ENCODE measurements around the gene ISOC2. TPM values are rescaled to one million over a fixed set of nuclear protein-coding genes. Genes with fewer than 3 reads are reported as not detected.

ISOC2 gene, protein sequence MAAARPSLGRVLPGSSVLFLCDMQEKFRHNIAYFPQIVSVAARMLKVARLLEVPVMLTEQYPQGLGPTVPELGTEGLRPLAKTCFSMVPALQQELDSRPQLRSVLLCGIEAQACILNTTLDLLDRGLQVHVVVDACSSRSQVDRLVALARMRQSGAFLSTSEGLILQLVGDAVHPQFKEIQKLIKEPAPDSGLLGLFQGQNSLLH
- total RNA-seq: 33.2 and 33.3 TPM in 2 replicates

DNA sequence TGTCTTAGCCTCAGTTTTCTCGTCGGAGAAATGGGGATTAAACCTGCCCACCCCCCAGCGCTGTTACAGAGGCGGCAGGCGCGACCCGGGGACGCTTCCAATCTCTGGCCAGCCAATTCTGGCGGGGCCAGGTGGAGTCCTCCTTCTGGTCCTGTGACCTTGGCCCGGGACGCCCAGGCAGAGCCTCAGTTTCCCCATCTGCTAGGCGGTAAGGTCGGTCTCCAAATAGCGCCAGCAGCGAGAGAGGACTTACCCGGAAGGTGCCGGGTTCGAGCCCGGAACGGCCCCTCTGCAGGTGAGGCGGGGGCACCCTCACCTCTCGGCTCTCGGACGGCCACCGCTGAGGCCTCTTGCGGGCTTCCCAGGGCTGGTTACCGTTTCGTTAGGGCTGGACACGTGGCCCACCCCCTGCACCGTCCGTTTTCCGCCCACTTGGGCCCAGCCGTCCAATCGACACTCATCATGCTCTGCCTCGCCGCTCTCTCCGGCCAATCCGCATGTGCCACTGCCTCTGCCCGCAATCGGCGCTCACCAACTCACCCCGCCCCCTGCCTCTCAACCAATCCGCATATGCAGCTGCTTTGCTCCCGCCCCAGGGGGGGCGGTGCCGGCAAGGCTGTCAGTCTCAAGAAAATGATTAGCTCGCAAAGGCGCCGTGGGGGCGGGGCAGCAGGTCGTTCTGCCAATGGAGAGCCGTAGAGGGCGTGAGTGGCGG, at the start of gene ISOC2:
ISOC2 (minus strand) TSS at position 384 of the 715 bp plus-strand sequence. CDS start 5,156 bp downstream, outside the sequence.
- FAIRE-seq (peak; percentile 91), DNase-seq (ENCODE audit: low read depth) (peak; percentile 97)
- peak within 1 kb of the TSS; percentile 93 for H3K4me3 ChIP-seq (ENCODE audit: low read depth, low read length)
- H3K36me3 ChIP-seq (ENCODE audit: control insufficient read depth, insufficient read depth, low read length): no peaks in the 10 kb centered on the region
- H3K27me3 ChIP-seq (ENCODE audit: control insufficient read depth, insufficient read depth, low read length): no peaks in the 10 kb centered on the region
- TF ChIP-seq CTCF (IDR thresholded peaks at IDR 0.05; ENCODE audit: insufficient read depth, low read length, severe bottlenecking): no peak

DNA sequence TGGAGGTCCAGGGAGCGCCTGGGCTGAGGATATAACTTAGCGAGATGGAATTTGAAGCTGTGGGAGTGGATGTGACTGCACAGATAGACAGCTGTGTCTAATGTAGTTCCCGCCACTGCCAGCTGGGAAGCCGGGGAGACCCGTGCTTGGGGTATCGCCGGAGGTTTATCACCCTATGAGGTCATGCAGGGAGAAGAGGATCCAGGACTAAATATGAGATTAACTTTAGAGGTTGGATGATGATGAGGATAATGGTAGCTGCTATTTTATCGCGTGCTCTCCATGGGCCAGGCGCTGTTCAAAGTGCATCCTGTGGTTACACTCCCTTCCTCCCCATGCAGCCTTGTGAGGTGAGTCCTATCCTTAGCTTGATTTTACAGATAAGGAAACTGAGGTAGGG, 46.7 kb upstream of the ISOC2 start:
- FAIRE-seq: no peak
- no peak for DNase-seq (ENCODE audit: low read depth)
- Histone ChIP-seq H3K27me3 (ENCODE audit: control insufficient read depth, insufficient read depth, low read length) (no peaks in the 10 kb centered on the region), H3K36me3 (ENCODE audit: control insufficient read depth, insufficient read depth, low read length) (no peaks in the 10 kb centered on the region), H3K4me3 (ENCODE audit: low read depth, low read length) (no peak overlapping the region)
- no peak for TF ChIP-seq CTCF (IDR thresholded peaks at IDR 0.05; ENCODE audit: insufficient read depth, low read length, severe bottlenecking)

DNA sequence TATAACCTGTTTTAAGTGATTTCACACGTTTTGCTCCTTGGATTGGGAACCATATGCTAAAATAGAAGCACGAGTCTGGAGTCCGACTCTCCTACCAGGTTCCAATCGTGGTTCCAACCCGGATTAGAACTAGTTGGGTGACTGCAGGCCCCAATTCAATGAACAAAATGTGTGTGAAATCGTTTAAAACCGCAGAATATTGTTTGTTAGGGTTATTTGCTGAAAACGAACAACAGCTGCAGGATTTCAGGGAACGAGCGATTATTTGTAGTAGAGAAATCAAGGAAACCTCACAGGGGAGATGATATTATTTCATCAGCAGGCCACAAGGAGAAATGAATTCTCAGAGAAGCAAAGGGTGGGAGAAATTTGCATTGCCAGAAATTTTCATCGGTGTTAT, 43.5 kb upstream of the ISOC2 start:
- FAIRE-seq (no peak), DNase-seq (ENCODE audit: low read depth) (no peak)
- no peak for TF ChIP-seq CTCF (IDR thresholded peaks at IDR 0.05; ENCODE audit: insufficient read depth, low read length, severe bottlenecking)
- H3K36me3 ChIP-seq (ENCODE audit: control insufficient read depth, insufficient read depth, low read length): no peaks in the 10 kb centered on the region
- H3K4me3 ChIP-seq (ENCODE audit: low read depth, low read length): no peak overlapping the region
- no peaks in the 10 kb centered on the region for H3K27me3 ChIP-seq (ENCODE audit: control insufficient read depth, insufficient read depth, low read length)

- H3K27me3 ChIP-seq (ENCODE audit: control insufficient read depth, insufficient read depth, low read length): no peaks in the 10 kb centered on the region
- FAIRE-seq (no peak), DNase-seq (ENCODE audit: low read depth) (no peak)
- H3K36me3 ChIP-seq (ENCODE audit: control insufficient read depth, insufficient read depth, low read length): no peaks in the 10 kb centered on the region
- no peak for TF ChIP-seq CTCF (IDR thresholded peaks at IDR 0.05; ENCODE audit: insufficient read depth, low read length, severe bottlenecking)
- no peak overlapping the region for H3K4me3 ChIP-seq (ENCODE audit: low read depth, low read length)
Measured at GRCh38 chr19:55504252-55504603, 42.8 kb upstream of the ISOC2 start.

GRCh38 chr19:55503502-55504251, 42.2 kb upstream of the ISOC2 start:
- peak; percentile 94 for TF ChIP-seq CTCF (IDR thresholded peaks at IDR 0.05; ENCODE audit: insufficient read depth, low read length, severe bottlenecking)
- Histone ChIP-seq H3K36me3 (ENCODE audit: control insufficient read depth, insufficient read depth, low read length) (no peaks in the 10 kb centered on the region), H3K27me3 (ENCODE audit: control insufficient read depth, insufficient read depth, low read length) (no peaks in the 10 kb centered on the region), H3K4me3 (ENCODE audit: low read depth, low read length) (peak overlapping the region; percentile 24)
- peak; percentile 70 for DNase-seq (ENCODE audit: low read depth)
- no peak for FAIRE-seq
